ENCODE measurements around the gene DGKH.

DNA sequence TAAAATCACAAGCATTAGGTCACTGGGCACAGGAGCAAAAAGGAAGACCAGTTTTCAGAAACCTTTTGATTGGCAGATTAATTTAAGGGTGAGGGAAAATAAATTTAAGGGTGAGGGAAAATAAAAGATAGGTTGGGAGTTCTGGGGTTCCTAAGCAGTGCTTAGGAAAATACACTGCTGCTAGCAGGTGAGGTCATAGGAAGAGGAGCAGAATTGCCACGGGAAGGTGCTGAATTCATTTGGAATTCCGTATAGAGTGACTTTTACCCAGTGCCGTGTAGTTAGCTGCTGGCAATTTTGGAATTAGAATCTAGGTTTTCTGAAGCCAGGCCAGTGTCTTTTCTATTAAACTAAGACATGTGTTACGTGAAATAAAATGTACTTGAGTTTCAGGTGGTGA lies 59.8 kb downstream of the DGKH start:
- TF ChIP-seq POLR2A (IDR thresholded peaks at IDR 0.05): no peak
- TF ChIP-seq, protein P1, sequence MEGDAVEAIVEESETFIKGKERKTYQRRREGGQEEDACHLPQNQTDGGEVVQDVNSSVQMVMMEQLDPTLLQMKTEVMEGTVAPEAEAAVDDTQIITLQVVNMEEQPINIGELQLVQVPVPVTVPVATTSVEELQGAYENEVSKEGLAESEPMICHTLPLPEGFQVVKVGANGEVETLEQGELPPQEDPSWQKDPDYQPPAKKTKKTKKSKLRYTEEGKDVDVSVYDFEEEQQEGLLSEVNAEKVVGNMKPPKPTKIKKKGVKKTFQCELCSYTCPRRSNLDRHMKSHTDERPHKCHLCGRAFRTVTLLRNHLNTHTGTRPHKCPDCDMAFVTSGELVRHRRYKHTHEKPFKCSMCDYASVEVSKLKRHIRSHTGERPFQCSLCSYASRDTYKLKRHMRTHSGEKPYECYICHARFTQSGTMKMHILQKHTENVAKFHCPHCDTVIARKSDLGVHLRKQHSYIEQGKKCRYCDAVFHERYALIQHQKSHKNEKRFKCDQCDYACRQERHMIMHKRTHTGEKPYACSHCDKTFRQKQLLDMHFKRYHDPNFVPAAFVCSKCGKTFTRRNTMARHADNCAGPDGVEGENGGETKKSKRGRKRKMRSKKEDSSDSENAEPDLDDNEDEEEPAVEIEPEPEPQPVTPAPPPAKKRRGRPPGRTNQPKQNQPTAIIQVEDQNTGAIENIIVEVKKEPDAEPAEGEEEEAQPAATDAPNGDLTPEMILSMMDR (IDR thresholded peaks at IDR 0.05): no peak
